ENCODE results near the gene CDKN2AIP. TPM values are rescaled to one million over a fixed set of nuclear protein-coding genes. Genes with fewer than 3 reads are reported as not detected.
A peak's percentile ranks its signal among the peaks of the same experiment; 100 is the strongest.

CDKN2AIP gene
- total RNA-seq, 1 experiment from 2014 or later, result 24.0 TPM

DNA sequence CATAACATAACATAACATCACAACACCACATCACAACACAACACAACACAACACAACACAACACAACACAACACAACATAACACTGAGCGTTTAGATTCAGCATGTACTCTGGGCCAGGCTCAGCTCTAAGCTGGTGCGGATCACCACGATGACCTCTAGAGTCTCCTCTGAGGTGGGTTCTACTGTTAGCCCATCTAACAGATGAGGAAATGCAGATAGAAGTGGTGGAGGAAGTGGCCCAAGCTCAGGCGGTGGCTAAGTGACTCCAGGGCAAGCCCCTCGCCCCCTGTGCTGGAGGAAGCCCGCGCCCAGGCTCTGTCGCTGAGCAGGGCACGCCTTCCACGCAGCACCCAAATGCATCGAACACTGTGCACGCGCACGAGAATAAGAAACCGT, 45.3 kb upstream of the CDKN2AIP start:
- H3K23me2 ChIP-seq (ENCODE audit: insufficient read length, low read depth, low read length, poor library complexity, severe bottlenecking), result peaks cover 4% of the 10 kb centered on the region
- Mint-ChIP-seq H3K36me3 (ENCODE audit: insufficient read depth in 1 of 3, low read depth in 3 of 3) (no peaks in the 10 kb centered on the region), H3K4me1 (peaks cover 6 to 19% of the 10 kb centered on the region in 2 experiments), H3K27me3 (ENCODE audit: low read depth) (peaks cover 37% of the 10 kb centered on the region), H3K27ac (no peak overlapping the region), H3K9me3 (no peaks in the 10 kb centered on the region), H3K4me3 (peak overlapping the region; percentile 14 to 65; a peak in 4 of 5 replicates)
- H3T11ph ChIP-seq (ENCODE audit: low read length), result no peak overlapping the region
- no peaks in the 10 kb centered on the region for H3K79me1 ChIP-seq (ENCODE audit: insufficient read depth, low read depth, low read length, poor library complexity, severe bottlenecking)
- no peak overlapping the region for H3K56ac ChIP-seq (ENCODE audit: insufficient read length, low read depth, low read length)
- no peak for DNase-seq
- no peak overlapping the region for H3K9ac ChIP-seq (ENCODE audit: extremely low read depth, insufficient read length, low read length)
- H3K27ac ChIP-seq (ENCODE audit: insufficient read length, low read depth, low read length), result no peak overlapping the region
- WGBS (ENCODE audit: extremely low coverage, insufficient read length, low lambda C conversion rate), result no CpG with 5 or more reads among the region's 15 CpGs
- H3K27me3 ChIP-seq (ENCODE audit: insufficient read depth, low read length), result no peaks in the 10 kb centered on the region; the same call in 1 of the 2 replicates
- no peak overlapping the region for H3K4ac ChIP-seq (ENCODE audit: low read depth, low read length)
- no peaks in the 10 kb centered on the region for H4K20me1 ChIP-seq (ENCODE audit: control insufficient read depth, insufficient read depth, insufficient read length)
- no peak overlapping the region for H2BK120ac ChIP-seq (ENCODE audit: low read depth, low read length, poor library complexity, severe bottlenecking)
- H3K4me1 ChIP-seq (ENCODE audit: insufficient read depth, low read length), result no peaks in the 10 kb centered on the region
- no peak overlapping the region for H2BK12ac ChIP-seq (ENCODE audit: insufficient read length, low read depth, low read length)
- TF ChIP-seq, protein P1, sequence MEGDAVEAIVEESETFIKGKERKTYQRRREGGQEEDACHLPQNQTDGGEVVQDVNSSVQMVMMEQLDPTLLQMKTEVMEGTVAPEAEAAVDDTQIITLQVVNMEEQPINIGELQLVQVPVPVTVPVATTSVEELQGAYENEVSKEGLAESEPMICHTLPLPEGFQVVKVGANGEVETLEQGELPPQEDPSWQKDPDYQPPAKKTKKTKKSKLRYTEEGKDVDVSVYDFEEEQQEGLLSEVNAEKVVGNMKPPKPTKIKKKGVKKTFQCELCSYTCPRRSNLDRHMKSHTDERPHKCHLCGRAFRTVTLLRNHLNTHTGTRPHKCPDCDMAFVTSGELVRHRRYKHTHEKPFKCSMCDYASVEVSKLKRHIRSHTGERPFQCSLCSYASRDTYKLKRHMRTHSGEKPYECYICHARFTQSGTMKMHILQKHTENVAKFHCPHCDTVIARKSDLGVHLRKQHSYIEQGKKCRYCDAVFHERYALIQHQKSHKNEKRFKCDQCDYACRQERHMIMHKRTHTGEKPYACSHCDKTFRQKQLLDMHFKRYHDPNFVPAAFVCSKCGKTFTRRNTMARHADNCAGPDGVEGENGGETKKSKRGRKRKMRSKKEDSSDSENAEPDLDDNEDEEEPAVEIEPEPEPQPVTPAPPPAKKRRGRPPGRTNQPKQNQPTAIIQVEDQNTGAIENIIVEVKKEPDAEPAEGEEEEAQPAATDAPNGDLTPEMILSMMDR (conservative IDR thresholded peaks at IDR 0.05), result no peak
- no peak overlapping the region for H4K91ac ChIP-seq (ENCODE audit: insufficient read length, low read depth, low read length)
- peak overlapping the region; percentile 37 for H3K4me2 ChIP-seq (ENCODE audit: insufficient read depth, insufficient read length, low read length)
- no peaks in the 10 kb centered on the region for H3K9me3 ChIP-seq (ENCODE audit: control insufficient read depth, low read depth, low read length)
- H3K18ac ChIP-seq (ENCODE audit: insufficient read length, low read depth, low read length), result no peak overlapping the region
- no peak overlapping the region for H2AK5ac ChIP-seq (ENCODE audit: insufficient read length, low read length)
- no peak overlapping the region for H2AFZ ChIP-seq (ENCODE audit: low read length)
- no peak overlapping the region for H2BK15ac ChIP-seq (ENCODE audit: low read depth, low read length)
- no peak overlapping the region for H2BK20ac ChIP-seq (ENCODE audit: low read depth, low read length, poor library complexity, severe bottlenecking)
- H4K8ac ChIP-seq (replicated peaks; ENCODE audit: insufficient read length, low read depth, low read length), result no peak overlapping the region
- H4K5ac ChIP-seq (ENCODE audit: insufficient read length, low read depth, low read length), result no peak overlapping the region
- H3K23ac ChIP-seq (ENCODE audit: insufficient read length, low read depth, low read length), result no peak overlapping the region
- H2BK5ac ChIP-seq (ENCODE audit: insufficient read length, low read length), result no peak overlapping the region
- H3K79me2 ChIP-seq (ENCODE audit: insufficient read depth, low read length), result no peaks in the 10 kb centered on the region
- H3K14ac ChIP-seq (ENCODE audit: insufficient read depth, low read length), result no peak overlapping the region

All from H9 (cell line).